B cell (primary cell): Measurements from ENCODE around the gene PTPRN2. TPM values are rescaled to one million over a fixed set of nuclear protein-coding genes. Genes with fewer than 3 reads are reported as not detected.

Experiments used
- ATAC-seq: fragments of 200-7000 bp; cut with Tn5 transposase; one replicate; pipeline ENCODE4 v1.10.0; 2021; ENCODE audit warnings: low read depth, mild to moderate bottlenecking, moderate number of reproducible peaks, moderate library complexity
- CTCF ChIA-PET: fragments of 350-600 bp; sonication (Branson Sonifier 250); formaldehyde crosslinking; loops from one replicate; lab custom pipeline; 2021; ENCODE audit warnings: antibody characterized with exemption, inconsistent platforms; lab: Charles Lee
- POLR2A ChIA-PET: fragments of 350-600 bp; sonication (Branson Sonifier 250); formaldehyde crosslinking; loops from one replicate; lab custom pipeline; 2021; ENCODE audit warnings: antibody characterized with exemption; lab: Charles Lee
- DNase-seq: peaks from one replicate; pipeline ENCODE4 v3.0.0; 2013
- H2AFZ ChIP-seq: 2 replicates; pipeline ENCODE4 v1.6.1; 2012; ENCODE audit warnings: mild to moderate bottlenecking, low read depth, low read length; ENCODE audit not compliant: insufficient read depth, poor library complexity, severe bottlenecking
- H3K27ac ChIP-seq, 2 donors: 1 replicate in 1 of 2; 2 replicates in 1 of 2; pipeline ENCODE4 v1.5.1; 2012 to 2013; ENCODE audit warnings: low read length in 2 of 2, mild to moderate bottlenecking in 2 of 2, moderate library complexity in 1 of 2
- H3K27me3 ChIP-seq, 4 experiments: fragments of 200-600 bp in 1 of 4; sonication (generic) in 1 of 4; replicated peaks in 1 of 4; 1 replicate in 2 of 4; 2 replicates in 2 of 4; pipeline versions ENCODE4 v1.6.1 to v1.7.0; 2013 to 2016; ENCODE audit warnings: low read length in 3 of 4, mild to moderate bottlenecking in 2 of 4, mixed read lengths in 1 of 4, moderate library complexity in 1 of 4; ENCODE audit not compliant: insufficient read depth in 4 of 4, control insufficient read depth in 3 of 4; ENCODE audit errors: control extremely low read depth in 1 of 4
- H3K36me3 ChIP-seq, 2 experiments: replicated peaks in 1 of 2; 1 replicate in 1 of 2; 2 replicates in 1 of 2; pipeline versions ENCODE4 v1.6.1 to v1.7.1; 2013; ENCODE audit warnings: low read length in 1 of 2; ENCODE audit not compliant: insufficient read depth in 2 of 2, control insufficient read depth in 1 of 2; ENCODE audit errors: control extremely low read depth in 1 of 2, extremely low read depth in 1 of 2
- H3K4me1 ChIP-seq, 2 donors: fragments of 200-600 bp in 1 of 2; sonication (generic) in 1 of 2; 1 replicate in 1 of 2; 2 replicates in 1 of 2; pipeline versions ENCODE4 v1.5.1 to v1.6.1; 2013 to 2017; ENCODE audit warnings: low read length in 2 of 2; ENCODE audit not compliant: control insufficient read depth in 2 of 2, insufficient read depth in 2 of 2
- H3K4me2 ChIP-seq: replicated peaks from 2 replicates; pipeline ENCODE3; 2012; ENCODE audit warnings: mild to moderate bottlenecking, low read depth, low read length; ENCODE audit not compliant: poor library complexity, severe bottlenecking
- H3K4me3 ChIP-seq, 5 experiments: fragments of 200-600 bp in 1 of 5; sonication (generic) in 1 of 5; 1 replicate in 3 of 5; 2 replicates in 2 of 5; pipeline versions ENCODE4 v1.5.1 to v1.7.0; 2011 to 2016; ENCODE audit warnings: low read length in 4 of 5, mild to moderate bottlenecking in 4 of 5, low read depth in 2 of 5, control low read depth in 1 of 5, moderate library complexity in 1 of 5; ENCODE audit not compliant: insufficient read depth in 1 of 5; ENCODE audit errors: control extremely low read depth in 1 of 5, extremely low read depth in 1 of 5
- H3K79me2 ChIP-seq: fragments of 200-600 bp; sonication (generic); one replicate; pipeline ENCODE4 v1.6.0; 2016; ENCODE audit warnings: low read length; ENCODE audit not compliant: control insufficient read depth, insufficient read depth
- H3K9ac ChIP-seq: fragments of 200-600 bp; sonication (generic); 2 replicates; pipeline ENCODE4 v1.6.1; 2017; ENCODE audit warnings: mild to moderate bottlenecking, low read length, moderate library complexity
- H3K9me3 ChIP-seq, 3 donors: one replicate each; pipeline versions ENCODE4 v1.6.1 to v1.7.1; 2013; ENCODE audit warnings: low read length in 2 of 3; ENCODE audit not compliant: control insufficient read depth in 2 of 3, insufficient read depth in 1 of 3; ENCODE audit errors: control extremely low read depth in 1 of 3
- H4K20me1 ChIP-seq: 2 replicates; pipeline ENCODE4 v1.6.0; 2012; ENCODE audit warnings: mild to moderate bottlenecking, low read length; ENCODE audit not compliant: insufficient read depth, control insufficient read depth, poor library complexity, severe bottlenecking
- H3K27ac Mint-ChIP-seq: one replicate; pipeline ENCODE4 v1.8.0; 2021; ENCODE audit warnings: mixed read lengths
- H3K27me3 Mint-ChIP-seq: one replicate; pipeline ENCODE4 v1.8.0; 2021; ENCODE audit warnings: mixed read lengths
- H3K4me1 Mint-ChIP-seq: one replicate; pipeline ENCODE4 v1.8.0; 2021; ENCODE audit warnings: mixed read lengths
- H3K4me3 Mint-ChIP-seq: one replicate; pipeline ENCODE4 v1.8.0; 2021; ENCODE audit warnings: mixed read lengths
- H3K9me3 Mint-ChIP-seq: one replicate; pipeline ENCODE4 v1.8.0; 2022; ENCODE audit warnings: mixed read lengths; ENCODE audit not compliant: insufficient read depth
- EZH2 ChIP-seq: IDR thresholded peaks from 2 replicates; pipeline ENCODE4 v1.6.1; 2012; ENCODE audit warnings: borderline replicate concordance, low read depth, mild to moderate bottlenecking, moderate library complexity, low read length; ENCODE audit not compliant: insufficient read depth, poor library complexity, severe bottlenecking
- WGBS: methylation state at CpG from one replicate; pipeline ENCODE4 v1.1.5; 2013; ENCODE audit warnings: missing lambda C conversion rate; ENCODE audit not compliant: insufficient coverage; 5-methylcytosine and 5-hydroxymethylcytosine counted together
- intact Hi-C: fragments of 100-400 bp; cut with micrococcal nuclease; formaldehyde crosslinking; loops from one replicate; pipeline ENCODE4 v1.10.0; 2022
- polyA plus RNA-seq: library from polyadenylated mRNA; depleted of rRNA; stranded (reverse); fragments of >200 nt; gene quantifications from 2 replicates; pipeline ENCODE4 v1.2.3, GENCODE V29; 2012
- total RNA-seq, 2 donors: library from RNA; stranded (reverse); fragments of 120-200 nt in 1 of 2; gene quantifications; 1 replicate in 1 of 2; 2 replicates in 1 of 2; pipeline versions ENCODE4 v1.2.3 to v1.2.4, GENCODE V29; 2013 to 2022
- TF ChIP-seq, protein P1 (sequence below): fragments of 200-600 bp; IDR thresholded peaks from one replicate; pipeline ENCODE4 v1.8.0; 2022; ENCODE audit warnings: antibody characterized with exemption, mild to moderate bottlenecking

Gene PTPRN2
- total and polyA plus RNA-seq, 2 donors (not counting 1 experiment from before 2014, with no cell fraction given) = 2.0 to 5.0 TPM

DNA sequence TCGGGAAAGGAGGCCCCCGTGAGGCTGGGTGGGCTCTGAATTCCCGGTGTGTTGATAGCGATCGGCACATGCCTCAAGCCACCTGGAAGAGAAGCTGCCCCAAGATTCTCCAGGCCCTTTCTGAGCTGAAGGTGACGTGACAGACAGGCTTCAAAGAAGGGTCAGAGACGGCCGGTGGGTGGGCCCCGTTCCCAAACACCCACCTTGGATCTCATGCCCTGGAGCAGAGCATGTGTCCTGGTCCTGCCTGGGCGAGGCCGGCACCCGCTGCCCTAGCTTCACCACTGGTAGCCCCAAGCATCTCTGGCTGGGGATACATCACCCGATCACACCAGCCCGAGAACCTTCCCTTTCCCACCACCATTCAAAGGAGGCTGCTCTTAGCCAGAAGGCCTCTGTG, 851.8 kb downstream of the PTPRN2 start:
- H3K79me2 ChIP-seq = no peaks in the 10 kb centered on the region
- no peak for TF ChIP-seq EZH2
- TF ChIP-seq, protein P1, sequence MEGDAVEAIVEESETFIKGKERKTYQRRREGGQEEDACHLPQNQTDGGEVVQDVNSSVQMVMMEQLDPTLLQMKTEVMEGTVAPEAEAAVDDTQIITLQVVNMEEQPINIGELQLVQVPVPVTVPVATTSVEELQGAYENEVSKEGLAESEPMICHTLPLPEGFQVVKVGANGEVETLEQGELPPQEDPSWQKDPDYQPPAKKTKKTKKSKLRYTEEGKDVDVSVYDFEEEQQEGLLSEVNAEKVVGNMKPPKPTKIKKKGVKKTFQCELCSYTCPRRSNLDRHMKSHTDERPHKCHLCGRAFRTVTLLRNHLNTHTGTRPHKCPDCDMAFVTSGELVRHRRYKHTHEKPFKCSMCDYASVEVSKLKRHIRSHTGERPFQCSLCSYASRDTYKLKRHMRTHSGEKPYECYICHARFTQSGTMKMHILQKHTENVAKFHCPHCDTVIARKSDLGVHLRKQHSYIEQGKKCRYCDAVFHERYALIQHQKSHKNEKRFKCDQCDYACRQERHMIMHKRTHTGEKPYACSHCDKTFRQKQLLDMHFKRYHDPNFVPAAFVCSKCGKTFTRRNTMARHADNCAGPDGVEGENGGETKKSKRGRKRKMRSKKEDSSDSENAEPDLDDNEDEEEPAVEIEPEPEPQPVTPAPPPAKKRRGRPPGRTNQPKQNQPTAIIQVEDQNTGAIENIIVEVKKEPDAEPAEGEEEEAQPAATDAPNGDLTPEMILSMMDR = no peak
- H4K20me1 ChIP-seq = no peaks in the 10 kb centered on the region
- CTCF ChIA-PET = no interaction called here
- POLR2A ChIA-PET = no interaction called here
- no peaks in the 10 kb centered on the region for H3K27me3 Mint-ChIP-seq
- H3K4me2 ChIP-seq = no peak overlapping the region
- H2AFZ ChIP-seq = no peak overlapping the region
- WGBS = 88% methylated on average over 12 of the region's 14 CpGs
- peaks cover 0 to 6% (median 0%) of the 10 kb centered on the region in 3 donors for H3K9me3 ChIP-seq
- no peaks in the 10 kb centered on the region for H3K4me1 Mint-ChIP-seq
- DNase-seq (no peak), ATAC-seq (no peak)
- H3K27ac Mint-ChIP-seq = no peak overlapping the region
- no peak overlapping the region for H3K4me3 Mint-ChIP-seq
- H3K4me1 ChIP-seq = no peaks in the 10 kb centered on the region
- no peak overlapping the region for H3K27ac ChIP-seq
- H3K4me3 ChIP-seq = no peak overlapping the region
- H3K9me3 Mint-ChIP-seq = no peaks in the 10 kb centered on the region
- no peaks in the 10 kb centered on the region for H3K27me3 ChIP-seq
- intact Hi-C loops = no loop called here
- H3K36me3 ChIP-seq = no peaks in the 10 kb centered on the region
- H3K9ac ChIP-seq = no peak overlapping the region

DNA sequence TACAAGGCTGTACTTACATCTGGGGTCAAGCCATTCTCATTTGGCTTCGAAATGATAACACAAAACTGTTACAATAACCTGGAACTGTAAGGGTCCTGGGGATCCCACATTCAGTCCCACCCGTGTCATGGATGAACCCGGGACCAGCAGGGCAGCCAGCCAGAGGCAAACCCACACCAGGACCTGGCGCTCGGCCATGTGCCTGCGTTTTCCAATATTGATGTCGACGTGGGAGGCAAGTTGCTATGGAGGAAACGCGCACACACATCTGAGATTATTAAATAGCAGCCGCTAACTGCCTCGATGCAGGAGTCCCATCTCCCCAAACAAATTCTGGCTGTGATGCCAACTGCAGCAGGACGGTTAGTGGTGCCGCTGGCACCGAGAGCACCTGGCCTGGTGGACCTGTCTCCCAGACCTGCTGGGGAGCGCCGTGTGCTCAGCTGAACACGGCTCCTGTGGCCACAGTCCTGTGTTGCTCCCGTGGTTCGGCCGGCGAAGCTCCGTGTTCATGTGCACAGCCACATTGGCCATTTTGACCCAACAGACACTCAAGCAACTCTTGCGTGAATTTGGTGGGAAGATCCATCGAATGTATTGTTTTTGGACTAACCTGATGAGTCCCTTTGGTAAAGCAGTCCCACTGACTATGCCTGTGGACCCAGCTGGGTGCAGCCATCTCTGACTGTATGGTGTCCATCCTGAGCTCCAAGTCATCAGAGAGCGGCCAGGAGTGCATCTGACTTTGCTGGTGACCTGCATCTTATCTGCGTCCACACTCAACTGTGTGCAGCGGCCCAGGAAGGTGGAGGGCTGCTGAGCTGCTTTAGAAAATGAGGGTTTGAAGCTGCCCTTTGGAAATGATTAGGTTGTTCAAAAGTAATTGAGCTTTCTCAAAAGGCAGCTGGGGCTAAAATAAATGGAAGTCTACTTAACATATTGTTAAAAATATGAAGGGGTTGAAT, 852.7 kb downstream of the PTPRN2 start:
- Mint-ChIP-seq H3K9me3 (no peaks in the 10 kb centered on the region), H3K27ac (no peak overlapping the region), H3K4me1 (no peaks in the 10 kb centered on the region), H3K27me3 (no peaks in the 10 kb centered on the region), H3K4me3 (no peak overlapping the region)
- DNase-seq (no peak), ATAC-seq (no peak)
- Histone ChIP-seq H3K4me3 (no peak overlapping the region), H4K20me1 (no peaks in the 10 kb centered on the region), H3K36me3 (no peaks in the 10 kb centered on the region), H3K4me2 (no peak overlapping the region), H3K27ac (no peak overlapping the region), H3K9me3 (peaks cover 0 to 13% (median 0%) of the 10 kb centered on the region in 3 donors), H3K4me1 (no peaks in the 10 kb centered on the region), H3K9ac (no peak overlapping the region), H2AFZ (no peak overlapping the region), H3K79me2 (no peaks in the 10 kb centered on the region), H3K27me3 (no peaks in the 10 kb centered on the region)
- intact Hi-C loops = no loop called here
- POLR2A ChIA-PET = no interaction called here
- TF ChIP-seq, protein P1 = no peak
- TF ChIP-seq EZH2 = no peak
- WGBS = 96% methylated on average over 28 of the region's 28 CpGs
- CTCF ChIA-PET = no interaction called here
